Central memory CD8-positive, alpha-beta T cell (primary cell): ENCODE measurements around the gene KLHL13.
"Not testable (repeated sequence)": the region's sequence is repeated elsewhere in the genome, so short reads cannot be mapped to it uniquely, and the experiment has no call there.

Experiments used
- ATAC-seq: fragments of 150-1000 bp; cut with Tn5 transposase; replicated peaks from 2 replicates; pipeline ENCODE4 v1.10.0; 2022; ENCODE audit warnings: mild to moderate bottlenecking, moderate FRiP score, moderate number of reproducible peaks; ENCODE audit not compliant: poor library complexity, severe bottlenecking; ENCODE audit errors: extremely low read depth
- DNase-seq, 2 donors: peaks; one replicate each; pipeline ENCODE4 v3.0.0; 2021; ENCODE audit warnings: low spot score in 2 of 2
- H3K27ac Mint-ChIP-seq: one replicate; pipeline ENCODE4 v1.8.0; 2022; ENCODE audit warnings: low read depth, mild to moderate bottlenecking, moderate library complexity, mixed read lengths
- H3K27me3 Mint-ChIP-seq: one replicate; pipeline ENCODE4 v1.8.0; 2022; ENCODE audit warnings: mixed read lengths
- H3K36me3 Mint-ChIP-seq: one replicate; pipeline ENCODE4 v1.8.0; 2022; ENCODE audit warnings: mild to moderate bottlenecking, moderate library complexity, mixed read lengths; ENCODE audit not compliant: insufficient read depth
- H3K4me1 Mint-ChIP-seq: one replicate; pipeline ENCODE4 v1.8.0; 2022; ENCODE audit warnings: mixed read lengths
- H3K4me3 Mint-ChIP-seq: one replicate; pipeline ENCODE4 v1.8.0; 2022; ENCODE audit warnings: mild to moderate bottlenecking, moderate library complexity, mixed read lengths
- H3K9me3 Mint-ChIP-seq: one replicate; pipeline ENCODE4 v1.8.0; 2022; ENCODE audit warnings: mixed read lengths

Gene KLHL13

GRCh38 chrX:117972711-117973109 lies 143.9 kb downstream of the KLHL13 start:
- ATAC-seq (no peak), DNase-seq (no peak)
- H3K9me3 Mint-ChIP-seq, result no peaks in the 10 kb centered on the region
- H3K36me3 Mint-ChIP-seq, result no peaks in the 10 kb centered on the region
- H3K4me1 Mint-ChIP-seq, result no peaks in the 10 kb centered on the region
- no peak overlapping the region for H3K4me3 Mint-ChIP-seq
- no peak overlapping the region for H3K27ac Mint-ChIP-seq
- no peaks in the 10 kb centered on the region for H3K27me3 Mint-ChIP-seq

- no peaks in the 10 kb centered on the region for H3K9me3 Mint-ChIP-seq
Observed at GRCh38 chrX:117969782-117970181, 146.8 kb downstream of the KLHL13 start.

GRCh38 chrX:117969328-117969727 lies 147.3 kb downstream of the KLHL13 start:
- ATAC-seq (no peak), DNase-seq (no peak)
- H3K27me3 Mint-ChIP-seq, result no peaks in the 10 kb centered on the region
- no peaks in the 10 kb centered on the region for H3K36me3 Mint-ChIP-seq
- no peaks in the 10 kb centered on the region for H3K4me1 Mint-ChIP-seq
- no peaks in the 10 kb centered on the region for H3K9me3 Mint-ChIP-seq
- H3K27ac Mint-ChIP-seq, result no peak overlapping the region
- no peak overlapping the region for H3K4me3 Mint-ChIP-seq

More at GRCh38 chrX:117969782-117970181, 146.8 kb downstream of the KLHL13 start:
- DNase-seq (no peak), ATAC-seq (no peak)
- H3K27me3 Mint-ChIP-seq, result no peaks in the 10 kb centered on the region
- no peaks in the 10 kb centered on the region for H3K4me1 Mint-ChIP-seq
- H3K36me3 Mint-ChIP-seq, result no peaks in the 10 kb centered on the region
- H3K4me3 Mint-ChIP-seq, result no peak overlapping the region
- H3K27ac Mint-ChIP-seq, result no peak overlapping the region

- DNase-seq (no peak), ATAC-seq (no peak)
- Mint-ChIP-seq H3K4me3 (no peak overlapping the region), H3K36me3 (no peaks in the 10 kb centered on the region), H3K27ac (no peak overlapping the region), H3K9me3 (peaks cover 4% of the 10 kb centered on the region), H3K27me3 (no peaks in the 10 kb centered on the region), H3K4me1 (no peaks in the 10 kb centered on the region)
Observed at GRCh38 chrX:117959045-117959444, 157.6 kb downstream of the KLHL13 start.

- H3K4me1 Mint-ChIP-seq, result no peaks in the 10 kb centered on the region
- no peak overlapping the region for H3K4me3 Mint-ChIP-seq
Observed at GRCh38 chrX:117957128-117957527, 159.5 kb downstream of the KLHL13 start.

GRCh38 chrX:117939296-117939695 lies 177.3 kb downstream of the KLHL13 start:
- H3K36me3 Mint-ChIP-seq, H3K9me3 Mint-ChIP-seq, H3K4me3 Mint-ChIP-seq, ATAC-seq, H3K4me1 Mint-ChIP-seq, H3K27ac Mint-ChIP-seq, DNase-seq, H3K27me3 Mint-ChIP-seq: not testable (repeated sequence)

More at GRCh38 chrX:117957128-117957527, 159.5 kb downstream of the KLHL13 start:
- Mint-ChIP-seq H3K27me3 (no peaks in the 10 kb centered on the region), H3K9me3 (peaks cover 4% of the 10 kb centered on the region), H3K36me3 (no peaks in the 10 kb centered on the region), H3K27ac (no peak overlapping the region)
- ATAC-seq (no peak), DNase-seq (no peak)

GRCh38 chrX:117936118-117936517 lies 180.5 kb downstream of the KLHL13 start:
- no peak overlapping the region for H3K27ac Mint-ChIP-seq
- DNase-seq (no peak), ATAC-seq (no peak)
- H3K27me3 Mint-ChIP-seq, result no peaks in the 10 kb centered on the region
- H3K36me3 Mint-ChIP-seq, result no peaks in the 10 kb centered on the region
- no peaks in the 10 kb centered on the region for H3K4me1 Mint-ChIP-seq
- no peak overlapping the region for H3K4me3 Mint-ChIP-seq
- H3K9me3 Mint-ChIP-seq, result no peaks in the 10 kb centered on the region

GRCh38 chrX:117930116-117930515 lies 186.5 kb downstream of the KLHL13 start:
- H3K36me3 Mint-ChIP-seq, result not testable (repeated sequence)

GRCh38 chrX:117919755-117920154 lies 196.9 kb downstream of the KLHL13 start:
- Mint-ChIP-seq H3K9me3 (no peaks in the 10 kb centered on the region), H3K27me3 (no peaks in the 10 kb centered on the region), H3K27ac (no peak overlapping the region), H3K4me3 (no peak overlapping the region), H3K36me3 (no peaks in the 10 kb centered on the region), H3K4me1 (no peaks in the 10 kb centered on the region)
- ATAC-seq (no peak), DNase-seq (no peak)

More at GRCh38 chrX:117930116-117930515, 186.5 kb downstream of the KLHL13 start:
- not testable (repeated sequence) for H3K27me3 Mint-ChIP-seq, H3K27ac Mint-ChIP-seq, H3K9me3 Mint-ChIP-seq, H3K4me3 Mint-ChIP-seq, H3K4me1 Mint-ChIP-seq, DNase-seq, ATAC-seq

- no peak for DNase-seq
- H3K4me1 Mint-ChIP-seq, result no peaks in the 10 kb centered on the region
- H3K9me3 Mint-ChIP-seq, result no peaks in the 10 kb centered on the region
- ATAC-seq, result no peak
- H3K27me3 Mint-ChIP-seq, result no peaks in the 10 kb centered on the region
- no peak overlapping the region for H3K27ac Mint-ChIP-seq
- no peak overlapping the region for H3K4me3 Mint-ChIP-seq
- no peaks in the 10 kb centered on the region for H3K36me3 Mint-ChIP-seq
Observed at GRCh38 chrX:117910216-117910615, 206.4 kb downstream of the KLHL13 start.

- ATAC-seq (no peak), DNase-seq (no peak)
- H3K27ac Mint-ChIP-seq, result no peak overlapping the region
- no peaks in the 10 kb centered on the region for H3K9me3 Mint-ChIP-seq
- H3K4me1 Mint-ChIP-seq, result no peaks in the 10 kb centered on the region
- H3K36me3 Mint-ChIP-seq, result no peaks in the 10 kb centered on the region
- no peaks in the 10 kb centered on the region for H3K27me3 Mint-ChIP-seq
- H3K4me3 Mint-ChIP-seq, result no peak overlapping the region
Observed at GRCh38 chrX:117898226-117898625, 218.4 kb downstream of the KLHL13 start.

- H3K4me1 Mint-ChIP-seq, result no peaks in the 10 kb centered on the region
- DNase-seq, result no peak
- H3K27me3 Mint-ChIP-seq, result no peaks in the 10 kb centered on the region
- no peak for ATAC-seq
- no peak overlapping the region for H3K4me3 Mint-ChIP-seq
- no peaks in the 10 kb centered on the region for H3K36me3 Mint-ChIP-seq
- H3K9me3 Mint-ChIP-seq, result peaks cover 4% of the 10 kb centered on the region
- H3K27ac Mint-ChIP-seq, result no peak overlapping the region
Observed at GRCh38 chrX:117895418-117895817, 221.2 kb downstream of the KLHL13 start.

- ATAC-seq, result no peak
- H3K27me3 Mint-ChIP-seq, result no peaks in the 10 kb centered on the region
- no peak overlapping the region for H3K27ac Mint-ChIP-seq
- DNase-seq, result no peak
- H3K4me1 Mint-ChIP-seq, result no peaks in the 10 kb centered on the region
- no peak overlapping the region for H3K4me3 Mint-ChIP-seq
- H3K36me3 Mint-ChIP-seq, result no peaks in the 10 kb centered on the region
- peaks cover 4% of the 10 kb centered on the region for H3K9me3 Mint-ChIP-seq
Observed at GRCh38 chrX:117892469-117892868, 224.1 kb downstream of the KLHL13 start.

GRCh38 chrX:117871796-117872195 lies 244.8 kb downstream of the KLHL13 start:
- Mint-ChIP-seq H3K27ac (no peak overlapping the region), H3K4me1 (no peaks in the 10 kb centered on the region), H3K36me3 (no peaks in the 10 kb centered on the region), H3K27me3 (no peaks in the 10 kb centered on the region), H3K4me3 (no peak overlapping the region), H3K9me3 (peaks cover 12% of the 10 kb centered on the region)
- DNase-seq (no peak), ATAC-seq (no peak)
